ENCODE measurements around the gene TMPRSS3.

- TF ChIP-seq CTCF (IDR thresholded peaks at IDR 0.05; ENCODE audit: low read depth, low read length, poor library complexity, severe bottlenecking) (no peak), EZH2phosphoT487 (IDR thresholded peaks at IDR 0.05; ENCODE audit: borderline replicate concordance, low read length) (no peak)
These were observed 39.2 kb downstream of the TMPRSS3 start for GRCh38 chr21:42356650-42357049.
